K562 (cell line): Measurements from ENCODE around the gene LMO2. TPM values are rescaled to one million over a fixed set of nuclear protein-coding genes. Genes with fewer than 3 reads are reported as not detected.

ENCODE experiments used
- ELK1 ChIP-seq: sonication (generic); formaldehyde crosslinking; IDR thresholded peaks from 2 replicates; pipeline ENCODE4 v1.8.1; 2022; ENCODE audit warnings: missing genetic modification reagents
- GTF2E2 ChIP-seq: fragments of 200-800 bp; sonication (Bioruptor generic); IDR thresholded peaks from 2 replicates; pipeline ENCODE4 v1.6.1; 2016; ENCODE audit warnings: missing genetic modification characterization, missing compliant biosample characterization
- HDAC2 ChIP-seq: fragments of 450-650 bp; IDR thresholded peaks from 2 replicates; pipeline ENCODE4 v1.6.1; 2016; ENCODE audit warnings: mild to moderate bottlenecking
- HDAC3 ChIP-seq: fragments of 450-650 bp; IDR thresholded peaks from 2 replicates; pipeline ENCODE4 v1.6.1; 2018; ENCODE audit warnings: borderline replicate concordance, mild to moderate bottlenecking, moderate library complexity; ENCODE audit not compliant: partially characterized antibody
- POLR3G ChIP-seq: IDR thresholded peaks from 2 replicates; pipeline ENCODE4 v1.6.1; 2011; ENCODE audit not compliant: insufficient read length, insufficient replicate concordance; ENCODE audit errors: extremely low read depth
- PRPF4 ChIP-seq: fragments of 200-400 bp; formaldehyde crosslinking; IDR thresholded peaks from one replicate; pipeline ENCODE4 v1.6.1; 2017; ENCODE audit warnings: low read length, low read depth, mild to moderate bottlenecking; ENCODE audit not compliant: insufficient read depth, poor library complexity, severe bottlenecking
- RERE ChIP-seq: sonication (generic); formaldehyde crosslinking; IDR thresholded peaks from 2 replicates; pipeline ENCODE4 v1.8.0; 2023; ENCODE audit warnings: missing genetic modification reagents, mild to moderate bottlenecking, borderline replicate concordance
- SIX5 ChIP-seq, 2 experiments: IDR thresholded peaks; 2 replicates each; pipeline ENCODE4 v1.6.1; 2011; ENCODE audit warnings: low read length in 2 of 2, borderline replicate concordance in 1 of 2, low read depth in 1 of 2, mild to moderate bottlenecking in 1 of 2, moderate library complexity in 1 of 2; ENCODE audit not compliant: insufficient read depth in 1 of 2
- TCF15 ChIP-seq: fragments of 250-450 bp; sonication (Bioruptor Pico); IDR thresholded peaks from 2 replicates; pipeline ENCODE4 v1.8.0; 2022; ENCODE audit warnings: moderate library complexity, mild to moderate bottlenecking, inconsistent platforms
- TGIF2 ChIP-seq: sonication (generic); formaldehyde crosslinking; IDR thresholded peaks from 2 replicates; pipeline ENCODE4 v1.8.1; 2022; ENCODE audit warnings: mild to moderate bottlenecking, missing genetic modification reagents, moderate library complexity
- ZC3H8 ChIP-seq: fragments of 450-650 bp; IDR thresholded peaks from 2 replicates; pipeline ENCODE4 v1.6.1; 2017
- ZNF311 ChIP-seq: fragments of 250-450 bp; sonication (Bioruptor Pico); IDR thresholded peaks from 2 replicates; pipeline ENCODE4 v1.4.0; 2020; ENCODE audit warnings: mild to moderate bottlenecking, moderate library complexity
- ZNF609 ChIP-seq: sonication (generic); formaldehyde crosslinking; IDR thresholded peaks from 2 replicates; pipeline ENCODE4 v1.8.1; 2023; ENCODE audit warnings: missing genetic modification reagents, mild to moderate bottlenecking, borderline replicate concordance
- ZNF785 ChIP-seq: fragments of 250-450 bp; sonication (Bioruptor Pico); IDR thresholded peaks from 2 replicates; pipeline ENCODE4 v1.4.0; 2020; ENCODE audit warnings: mild to moderate bottlenecking
- polyA plus RNA-seq, 8 experiments: library from polyadenylated mRNA; depleted of rRNA in 4 of 8; stranded (reverse) in 5 of 8; unstranded in 3 of 8; fragments of >200 nt; fragmentation: Nextera tagmentation in 2 of 8; fragmentation: Illumina TruSeq in 1 of 8; extraction: Ambion mirVana in 2 of 8; extraction: Trizol in 1 of 8; gene quantifications; 2 replicates each; pipeline versions ENCODE4 v1.2.1 to v1.2.3, GENCODE V29; 2011 to 2014; ENCODE audit warnings: inconsistent platforms in 1 of 8, missing spikeins in 1 of 8
- total RNA-seq, 7 experiments: library from RNA; depleted of rRNA in 6 of 7; stranded (reverse); fragments of >200 nt in 6 of 7; fragmentation: Illumina TruSeq in 2 of 7; extraction: Trizol in 2 of 7; gene quantifications; 2 replicates each; pipeline versions ENCODE4 v1.2.1 to v1.2.3, GENCODE V29; 2011 to 2021; ENCODE audit warnings: low replicate concordance in 1 of 7

LMO2 gene
- total and polyA plus RNA-seq, 9 of the 15 experiments (the other 6 are each of a cell fraction or from before 2014, with no cell fraction given): 6.9 to 126 (median 91.5) TPM

GRCh38 chr11:33857933-33858371 lies 33.9 kb downstream of the LMO2 start (continued):
- TF ChIP-seq RERE: no peak
- no peak for TF ChIP-seq TCF15 (CRISPR knock-in tag)
- no peak for TF ChIP-seq TGIF2 (CRISPR knock-in tag)
- no peak for TF ChIP-seq GTF2E2 (tag)
- no peak for TF ChIP-seq ELK1
- TF ChIP-seq HDAC2: no peak
- no peak for TF ChIP-seq PRPF4
- TF ChIP-seq ZNF785: no peak
- no peak for TF ChIP-seq SIX5 (IDR thresholded peaks at IDR 0.05; ENCODE audit: borderline replicate concordance in 1 of 2, insufficient read depth in 1 of 2, low read depth in 1 of 2, low read length in 2 of 2)
- TF ChIP-seq ZC3H8: no peak
- no peak for TF ChIP-seq ZNF609 (CRISPR knock-in tag)
- TF ChIP-seq ZNF311: no peak
- TF ChIP-seq POLR3G: no peak
- no peak for TF ChIP-seq HDAC3
